ENCODE data around the gene IMP4.

DNA sequence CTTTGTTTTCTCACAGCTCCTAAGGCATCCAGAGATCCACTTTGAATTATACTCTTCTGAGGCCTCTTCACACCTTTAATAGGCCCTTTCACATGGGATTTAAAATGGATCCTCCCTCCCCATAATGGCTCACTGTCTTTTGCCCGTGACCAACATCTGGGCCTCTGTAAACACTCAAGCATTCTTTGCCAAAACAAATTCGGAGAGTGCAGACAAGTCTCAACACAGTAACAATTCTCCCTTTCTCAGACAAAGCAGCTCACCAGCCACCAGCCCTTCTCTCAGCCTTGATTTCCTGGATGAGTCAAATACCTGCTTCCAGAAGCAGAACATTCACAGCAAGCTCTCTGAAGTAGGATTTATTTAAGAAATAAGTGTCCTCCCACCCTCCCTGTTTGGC is 14.0 kb upstream of the IMP4 start:
- TF ChIP-seq CTCF (IDR thresholded peaks at IDR 0.05) (no peak), ZNF138 (CRISPR knock-in tag; conservative IDR thresholded peaks at IDR 0.05) (no peak), CBFB (CRISPR knock-in tag; IDR thresholded peaks at IDR 0.05; ENCODE audit: low read depth) (no peak), ATF2 (CRISPR knock-in tag; IDR thresholded peaks at IDR 0.05; ENCODE audit: borderline replicate concordance, low read depth) (no peak), ZNF263 (CRISPR knock-in tag; IDR thresholded peaks at IDR 0.05; ENCODE audit: low read depth) (no peak)
- TF ChIP-seq, protein P1, sequence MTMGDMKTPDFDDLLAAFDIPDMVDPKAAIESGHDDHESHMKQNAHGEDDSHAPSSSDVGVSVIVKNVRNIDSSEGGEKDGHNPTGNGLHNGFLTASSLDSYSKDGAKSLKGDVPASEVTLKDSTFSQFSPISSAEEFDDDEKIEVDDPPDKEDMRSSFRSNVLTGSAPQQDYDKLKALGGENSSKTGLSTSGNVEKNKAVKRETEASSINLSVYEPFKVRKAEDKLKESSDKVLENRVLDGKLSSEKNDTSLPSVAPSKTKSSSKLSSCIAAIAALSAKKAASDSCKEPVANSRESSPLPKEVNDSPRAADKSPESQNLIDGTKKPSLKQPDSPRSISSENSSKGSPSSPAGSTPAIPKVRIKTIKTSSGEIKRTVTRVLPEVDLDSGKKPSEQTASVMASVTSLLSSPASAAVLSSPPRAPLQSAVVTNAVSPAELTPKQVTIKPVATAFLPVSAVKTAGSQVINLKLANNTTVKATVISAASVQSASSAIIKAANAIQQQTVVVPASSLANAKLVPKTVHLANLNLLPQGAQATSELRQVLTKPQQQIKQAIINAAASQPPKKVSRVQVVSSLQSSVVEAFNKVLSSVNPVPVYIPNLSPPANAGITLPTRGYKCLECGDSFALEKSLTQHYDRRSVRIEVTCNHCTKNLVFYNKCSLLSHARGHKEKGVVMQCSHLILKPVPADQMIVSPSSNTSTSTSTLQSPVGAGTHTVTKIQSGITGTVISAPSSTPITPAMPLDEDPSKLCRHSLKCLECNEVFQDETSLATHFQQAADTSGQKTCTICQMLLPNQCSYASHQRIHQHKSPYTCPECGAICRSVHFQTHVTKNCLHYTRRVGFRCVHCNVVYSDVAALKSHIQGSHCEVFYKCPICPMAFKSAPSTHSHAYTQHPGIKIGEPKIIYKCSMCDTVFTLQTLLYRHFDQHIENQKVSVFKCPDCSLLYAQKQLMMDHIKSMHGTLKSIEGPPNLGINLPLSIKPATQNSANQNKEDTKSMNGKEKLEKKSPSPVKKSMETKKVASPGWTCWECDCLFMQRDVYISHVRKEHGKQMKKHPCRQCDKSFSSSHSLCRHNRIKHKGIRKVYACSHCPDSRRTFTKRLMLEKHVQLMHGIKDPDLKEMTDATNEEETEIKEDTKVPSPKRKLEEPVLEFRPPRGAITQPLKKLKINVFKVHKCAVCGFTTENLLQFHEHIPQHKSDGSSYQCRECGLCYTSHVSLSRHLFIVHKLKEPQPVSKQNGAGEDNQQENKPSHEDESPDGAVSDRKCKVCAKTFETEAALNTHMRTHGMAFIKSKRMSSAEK (CRISPR knock-in tag; IDR thresholded peaks at IDR 0.05; ENCODE audit: borderline replicate concordance): no peak

Measured in WTC11 (cell line).